GM21526 (cell line): ENCODE data around the gene JADE3.

Experiments
- ATAC-seq: cut with Tn5 transposase; IDR thresholded peaks from one replicate; pipeline ENCODE4 v1.9.1; 2021; ENCODE audit warnings: moderate library complexity; ENCODE audit not compliant: unreplicated experiment, low FRiP score

The JADE3 gene

GRCh38 chrX:46992070-46992469 is 79.8 kb downstream of the JADE3 start:
- ATAC-seq = no peak

GRCh38 chrX:46994096-46994495 is 81.9 kb downstream of the JADE3 start:
- no peak for ATAC-seq

- no peak for ATAC-seq
Measured at GRCh38 chrX:47012131-47012530, 99.9 kb downstream of the JADE3 start.

- no peak for ATAC-seq
Measured at GRCh38 chrX:47026198-47026597, 114.0 kb downstream of the JADE3 start.

- ATAC-seq = no peak
Measured at GRCh38 chrX:47030339-47030738, 118.1 kb downstream of the JADE3 start.

GRCh38 chrX:47047989-47048388 is 135.8 kb downstream of the JADE3 start:
- ATAC-seq = no peak

GRCh38 chrX:47059142-47059874 is 147.1 kb downstream of the JADE3 start:
- no peak for ATAC-seq

GRCh38 chrX:47060708-47061107 is 148.5 kb downstream of the JADE3 start:
- ATAC-seq = no peak

GRCh38 chrX:47061238-47061919 is 149.2 kb downstream of the JADE3 start:
- no peak for ATAC-seq

GRCh38 chrX:47063179-47063578 is 151.0 kb downstream of the JADE3 start:
- no peak for ATAC-seq

- no peak for ATAC-seq
Measured at GRCh38 chrX:47068214-47068613, 156.0 kb downstream of the JADE3 start.

GRCh38 chrX:47068720-47069119 is 156.5 kb downstream of the JADE3 start:
- ATAC-seq = no peak

- no peak for ATAC-seq
Measured at GRCh38 chrX:47078129-47079043, 166.2 kb downstream of the JADE3 start, which contains the start of gene RGN. Gene RGN (plus strand): TSS chrX:47078443. CDS start chrX:47081145, 2,702 bp downstream.

- no peak for ATAC-seq
Measured at GRCh38 chrX:47080215-47080914, 168.1 kb downstream of the JADE3 start.

GRCh38 chrX:47080915-47081236 is 168.7 kb downstream of the JADE3 start:
- no peak for ATAC-seq

- peak; percentile 82 for ATAC-seq
Measured at GRCh38 chrX:47091149-47091775, 179.0 kb downstream of the JADE3 start.

GRCh38 chrX:47093248-47093647 is 181.0 kb downstream of the JADE3 start:
- no peak for ATAC-seq

GRCh38 chrX:47093860-47094259 is 181.6 kb downstream of the JADE3 start:
- no peak for ATAC-seq

GRCh38 chrX:47097018-47097417 is 184.8 kb downstream of the JADE3 start:
- ATAC-seq = no peak
